ENCODE data around the gene FFAR3. TPM values are rescaled to one million over a fixed set of nuclear protein-coding genes. Genes with fewer than 3 reads are reported as not detected.

FFAR3 gene
- total and polyA plus RNA-seq, 9 of the 15 experiments (the other 6 are each of a cell fraction or from before 2014, with no cell fraction given): not detected

DNA sequence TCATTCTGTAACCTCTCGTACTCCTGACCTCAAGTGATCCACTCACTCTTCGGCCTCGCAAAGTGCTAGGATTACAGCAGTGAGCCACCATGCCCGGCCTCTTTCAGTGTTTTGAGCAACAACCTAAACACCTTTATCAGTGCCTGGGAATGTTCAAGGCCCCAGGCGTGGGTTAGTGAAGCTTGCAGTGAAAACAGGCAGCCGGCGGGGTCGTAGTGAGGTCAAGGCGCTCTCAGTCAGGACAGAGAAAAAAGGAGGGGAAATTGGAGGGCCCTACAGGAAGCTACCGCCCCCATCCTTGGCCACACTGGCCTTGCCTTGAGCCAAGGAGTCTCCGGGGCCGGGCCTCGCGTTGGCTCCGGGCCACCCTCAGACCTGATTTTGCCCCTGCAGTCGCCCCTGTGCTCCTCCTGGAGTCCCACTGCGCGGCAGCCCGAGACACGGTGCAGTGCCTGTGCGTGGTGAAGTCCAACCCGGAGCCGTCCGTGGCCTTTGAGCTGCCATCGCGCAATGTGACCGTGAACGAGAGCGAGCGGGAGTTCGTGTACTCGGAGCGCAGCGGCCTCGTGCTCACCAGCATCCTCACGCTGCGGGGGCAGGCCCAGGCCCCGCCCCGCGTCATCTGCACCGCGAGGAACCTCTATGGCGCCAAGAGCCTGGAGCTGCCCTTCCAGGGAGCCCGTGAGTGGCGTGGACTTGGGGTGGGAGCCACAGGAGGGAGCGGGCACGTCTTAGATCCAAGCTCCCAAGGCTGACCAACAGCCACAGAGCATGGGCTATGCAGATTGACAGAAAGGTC, 48.6 kb upstream of the FFAR3 start (continued):
- TF ChIP-seq CREB1 (IDR thresholded peaks at IDR 0.05): no peak; the same call in 1 of the 2 replicates
- no peak for TF ChIP-seq CREB1 (CRISPR knock-in tag; IDR thresholded peaks at IDR 0.05)
- TF ChIP-seq ZNF384 (IDR thresholded peaks at IDR 0.05; ENCODE audit: low read depth, low read length): no peak
- TF ChIP-seq ZNF23 (CRISPR knock-in tag; IDR thresholded peaks at IDR 0.05): no peak
- TF ChIP-seq HLTF (IDR thresholded peaks at IDR 0.05): no peak; the same call in 1 of the 2 replicates
- no peak for TF ChIP-seq ILK (tag; IDR thresholded peaks at IDR 0.05; ENCODE audit: borderline replicate concordance, low read depth)
- TF ChIP-seq, protein P1, sequence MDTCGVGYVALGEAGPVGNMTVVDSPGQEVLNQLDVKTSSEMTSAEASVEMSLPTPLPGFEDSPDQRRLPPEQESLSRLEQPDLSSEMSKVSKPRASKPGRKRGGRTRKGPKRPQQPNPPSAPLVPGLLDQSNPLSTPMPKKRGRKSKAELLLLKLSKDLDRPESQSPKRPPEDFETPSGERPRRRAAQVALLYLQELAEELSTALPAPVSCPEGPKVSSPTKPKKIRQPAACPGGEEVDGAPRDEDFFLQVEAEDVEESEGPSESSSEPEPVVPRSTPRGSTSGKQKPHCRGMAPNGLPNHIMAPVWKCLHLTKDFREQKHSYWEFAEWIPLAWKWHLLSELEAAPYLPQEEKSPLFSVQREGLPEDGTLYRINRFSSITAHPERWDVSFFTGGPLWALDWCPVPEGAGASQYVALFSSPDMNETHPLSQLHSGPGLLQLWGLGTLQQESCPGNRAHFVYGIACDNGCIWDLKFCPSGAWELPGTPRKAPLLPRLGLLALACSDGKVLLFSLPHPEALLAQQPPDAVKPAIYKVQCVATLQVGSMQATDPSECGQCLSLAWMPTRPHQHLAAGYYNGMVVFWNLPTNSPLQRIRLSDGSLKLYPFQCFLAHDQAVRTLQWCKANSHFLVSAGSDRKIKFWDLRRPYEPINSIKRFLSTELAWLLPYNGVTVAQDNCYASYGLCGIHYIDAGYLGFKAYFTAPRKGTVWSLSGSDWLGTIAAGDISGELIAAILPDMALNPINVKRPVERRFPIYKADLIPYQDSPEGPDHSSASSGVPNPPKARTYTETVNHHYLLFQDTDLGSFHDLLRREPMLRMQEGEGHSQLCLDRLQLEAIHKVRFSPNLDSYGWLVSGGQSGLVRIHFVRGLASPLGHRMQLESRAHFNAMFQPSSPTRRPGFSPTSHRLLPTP (IDR thresholded peaks at IDR 0.05; ENCODE audit: borderline replicate concordance, extremely low read depth, insufficient read length): no peak
- TF ChIP-seq, protein P2, sequence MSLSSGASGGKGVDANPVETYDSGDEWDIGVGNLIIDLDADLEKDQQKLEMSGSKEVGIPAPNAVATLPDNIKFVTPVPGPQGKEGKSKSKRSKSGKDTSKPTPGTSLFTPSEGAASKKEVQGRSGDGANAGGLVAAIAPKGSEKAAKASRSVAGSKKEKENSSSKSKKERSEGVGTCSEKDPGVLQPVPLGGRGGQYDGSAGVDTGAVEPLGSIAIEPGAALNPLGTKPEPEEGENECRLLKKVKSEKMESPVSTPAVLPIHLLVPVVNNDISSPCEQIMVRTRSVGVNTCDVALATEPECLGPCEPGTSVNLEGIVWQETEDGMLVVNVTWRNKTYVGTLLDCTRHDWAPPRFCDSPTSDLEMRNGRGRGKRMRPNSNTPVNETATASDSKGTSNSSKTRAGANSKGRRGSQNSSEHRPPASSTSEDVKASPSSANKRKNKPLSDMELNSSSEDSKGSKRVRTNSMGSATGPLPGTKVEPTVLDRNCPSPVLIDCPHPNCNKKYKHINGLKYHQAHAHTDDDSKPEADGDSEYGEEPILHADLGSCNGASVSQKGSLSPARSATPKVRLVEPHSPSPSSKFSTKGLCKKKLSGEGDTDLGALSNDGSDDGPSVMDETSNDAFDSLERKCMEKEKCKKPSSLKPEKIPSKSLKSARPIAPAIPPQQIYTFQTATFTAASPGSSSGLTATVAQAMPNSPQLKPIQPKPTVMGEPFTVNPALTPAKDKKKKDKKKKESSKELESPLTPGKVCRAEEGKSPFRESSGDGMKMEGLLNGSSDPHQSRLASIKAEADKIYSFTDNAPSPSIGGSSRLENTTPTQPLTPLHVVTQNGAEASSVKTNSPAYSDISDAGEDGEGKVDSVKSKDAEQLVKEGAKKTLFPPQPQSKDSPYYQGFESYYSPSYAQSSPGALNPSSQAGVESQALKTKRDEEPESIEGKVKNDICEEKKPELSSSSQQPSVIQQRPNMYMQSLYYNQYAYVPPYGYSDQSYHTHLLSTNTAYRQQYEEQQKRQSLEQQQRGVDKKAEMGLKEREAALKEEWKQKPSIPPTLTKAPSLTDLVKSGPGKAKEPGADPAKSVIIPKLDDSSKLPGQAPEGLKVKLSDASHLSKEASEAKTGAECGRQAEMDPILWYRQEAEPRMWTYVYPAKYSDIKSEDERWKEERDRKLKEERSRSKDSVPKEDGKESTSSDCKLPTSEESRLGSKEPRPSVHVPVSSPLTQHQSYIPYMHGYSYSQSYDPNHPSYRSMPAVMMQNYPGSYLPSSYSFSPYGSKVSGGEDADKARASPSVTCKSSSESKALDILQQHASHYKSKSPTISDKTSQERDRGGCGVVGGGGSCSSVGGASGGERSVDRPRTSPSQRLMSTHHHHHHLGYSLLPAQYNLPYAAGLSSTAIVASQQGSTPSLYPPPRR (CRISPR knock-in tag; IDR thresholded peaks at IDR 0.05; ENCODE audit: borderline replicate concordance): no peak
- 0 out of 2 replicates have a peak, but pooled peaks have one; percentile 77 for TF ChIP-seq ZNF830 (CRISPR knock-in tag; IDR thresholded peaks at IDR 0.05)
- TF ChIP-seq ZNF184 (CRISPR knock-in tag; IDR thresholded peaks at IDR 0.05): no peak
- no peak for TF ChIP-seq ID3 (CRISPR knock-in tag; IDR thresholded peaks at IDR 0.05)
- peak; percentile 53; the same call in 1 of the 2 replicates for TF ChIP-seq ID3 (tag; IDR thresholded peaks at IDR 0.05)
- TF ChIP-seq TCF15 (CRISPR knock-in tag; IDR thresholded peaks at IDR 0.05): no peak
- TF ChIP-seq EP400 (IDR thresholded peaks at IDR 0.05): peak; percentile 80
- TF ChIP-seq E4F1 (CRISPR knock-in tag; IDR thresholded peaks at IDR 0.05; ENCODE audit: borderline replicate concordance): no peak
- TF ChIP-seq CXXC5 (CRISPR knock-in tag; IDR thresholded peaks at IDR 0.05): peak; percentile 95
- no peak for TF ChIP-seq SETDB1 (IDR thresholded peaks at IDR 0.05; ENCODE audit: low read length)
